Muscle layer of duodenum (tissue), 2 donors: Measurements from ENCODE around the gene MYO16.
"Not testable (repeated sequence)": the region's sequence is repeated elsewhere in the genome, so short reads cannot be mapped to it uniquely, and the experiment has no call there.

Experiments used
- H3K27ac ChIP-seq: one replicate; pipeline ENCODE4 v1.7.0; 2013; ENCODE audit warnings: mild to moderate bottlenecking, low read length
- H3K27me3 ChIP-seq: one replicate; pipeline ENCODE4 v1.7.0; 2013; ENCODE audit warnings: low read depth, mild to moderate bottlenecking, control low read depth, low read length
- H3K36me3 ChIP-seq, 2 donors: one replicate each; pipeline ENCODE4 v1.7.0; 2013; ENCODE audit warnings: low read length in 2 of 2, control low read depth in 1 of 2, mild to moderate bottlenecking in 1 of 2; ENCODE audit not compliant: insufficient read depth in 2 of 2, control insufficient read depth in 1 of 2
- H3K4me1 ChIP-seq, 2 donors: one replicate each; pipeline ENCODE4 v1.7.0; 2013; ENCODE audit warnings: low read length in 2 of 2, mild to moderate bottlenecking in 2 of 2, control low read depth in 1 of 2, moderate library complexity in 1 of 2; ENCODE audit not compliant: insufficient read depth in 2 of 2, control insufficient read depth in 1 of 2
- H3K4me3 ChIP-seq, 2 donors: one replicate each; pipeline ENCODE4 v1.7.0; 2013; ENCODE audit warnings: low read length in 2 of 2, low read depth in 1 of 2, mild to moderate bottlenecking in 1 of 2
- H3K9me3 ChIP-seq, 2 donors: one replicate each; pipeline ENCODE4 v1.7.0; 2013; ENCODE audit warnings: low read length in 2 of 2, control low read depth in 1 of 2, mild to moderate bottlenecking in 1 of 2; ENCODE audit not compliant: control insufficient read depth in 1 of 2
- donor health status: healthy.

The MYO16 gene

DNA sequence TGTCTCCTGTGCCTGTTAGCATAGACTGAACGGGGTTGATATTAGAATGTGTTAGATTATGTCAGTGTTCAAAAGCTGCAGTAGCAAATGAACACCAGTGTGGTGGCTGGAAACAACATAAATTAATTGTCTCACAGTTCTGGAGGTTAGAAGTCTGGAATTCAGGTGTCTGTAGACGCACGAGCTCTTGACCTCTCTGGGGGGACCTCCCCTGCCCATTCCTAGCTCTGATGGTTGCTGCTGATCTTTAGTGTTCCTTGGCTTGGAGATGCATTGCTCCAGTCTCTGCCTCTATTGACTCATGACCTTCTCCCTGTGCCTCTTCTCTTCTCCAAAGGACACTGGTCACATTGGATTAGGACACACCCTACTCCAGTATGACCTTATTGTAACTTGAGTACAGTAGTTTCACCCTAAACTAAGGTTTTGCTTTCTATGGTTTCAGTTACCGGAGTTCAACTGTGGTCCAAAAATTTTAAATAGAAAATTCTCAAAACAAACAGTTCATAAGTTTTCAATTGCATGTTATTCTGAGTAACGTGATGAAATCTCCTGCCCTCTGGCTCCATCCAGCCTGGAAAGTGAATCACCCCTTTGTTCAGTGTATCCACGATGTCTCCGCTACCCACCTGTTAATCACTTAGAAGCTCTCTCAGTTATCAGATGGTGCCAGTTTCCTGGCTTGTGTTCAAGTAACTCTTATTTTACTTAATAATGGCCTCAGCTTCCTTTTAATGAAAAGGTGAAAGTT lies 273.2 kb downstream of the MYO16 start:
- Histone ChIP-seq H3K4me1 (no peaks in the 10 kb centered on the region), H3K36me3 (no peaks in the 10 kb centered on the region), H3K27me3 (no peaks in the 10 kb centered on the region), H3K27ac (no peak overlapping the region), H3K9me3 (no peaks in the 10 kb centered on the region), H3K4me3 (no peak overlapping the region)

DNA sequence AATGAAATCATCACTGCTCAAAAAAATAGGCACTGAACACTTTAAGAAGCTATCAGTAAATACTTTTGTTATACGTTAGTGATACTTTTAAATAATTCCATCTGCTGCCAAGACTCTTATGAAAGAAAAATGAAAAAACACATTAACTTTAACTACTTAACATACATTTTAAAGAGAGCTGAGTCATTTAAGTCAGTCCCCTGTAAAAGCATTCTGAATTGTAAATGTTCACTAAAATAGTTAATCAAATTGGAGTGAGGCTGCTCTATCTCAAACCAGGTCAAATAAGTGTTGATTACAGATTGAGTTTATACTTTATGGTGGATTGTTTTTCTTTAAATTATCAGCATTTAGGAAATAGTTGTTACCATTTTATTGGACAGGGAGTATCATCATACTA lies 274.2 kb downstream of the MYO16 start:
- Histone ChIP-seq H3K27ac (no peak overlapping the region), H3K36me3 (no peaks in the 10 kb centered on the region), H3K4me3 (no peak overlapping the region), H3K27me3 (no peaks in the 10 kb centered on the region), H3K9me3 (no peaks in the 10 kb centered on the region), H3K4me1 (no peaks in the 10 kb centered on the region)

GRCh38 chr13:108911807-108912206 lies 282.4 kb downstream of the MYO16 start:
- Histone ChIP-seq H3K27me3 (no peaks in the 10 kb centered on the region), H3K27ac (no peak overlapping the region), H3K4me1 (peaks cover 13 to 15% of the 10 kb centered on the region in 2 donors), H3K4me3 (no peak overlapping the region), H3K36me3 (no peaks in the 10 kb centered on the region), H3K9me3 (no peaks in the 10 kb centered on the region)

DNA sequence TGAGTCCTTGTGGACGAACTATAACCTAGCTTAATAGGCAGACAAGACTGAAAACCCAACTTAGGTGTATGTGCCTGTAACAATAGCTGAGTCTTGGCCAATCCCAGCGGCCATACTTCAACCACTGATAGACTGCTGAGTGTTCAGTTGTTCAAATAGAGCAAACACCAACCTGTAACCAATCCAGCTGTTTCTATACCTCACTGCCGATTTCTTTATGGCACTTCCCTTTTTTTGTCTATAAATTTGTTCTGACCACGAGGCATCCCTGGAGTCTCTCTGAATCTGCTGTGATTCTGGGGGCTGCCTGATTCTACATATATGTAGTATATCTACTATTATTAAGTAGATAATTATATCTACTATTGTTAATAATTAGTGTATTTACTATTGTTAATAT lies 284.3 kb downstream of the MYO16 start:
- not testable (repeated sequence) for H3K27me3 ChIP-seq, H3K9me3 ChIP-seq, H3K4me3 ChIP-seq, H3K36me3 ChIP-seq, H3K27ac ChIP-seq
- peaks cover 13 to 15% of the 10 kb centered on the region in 2 donors for H3K4me1 ChIP-seq

DNA sequence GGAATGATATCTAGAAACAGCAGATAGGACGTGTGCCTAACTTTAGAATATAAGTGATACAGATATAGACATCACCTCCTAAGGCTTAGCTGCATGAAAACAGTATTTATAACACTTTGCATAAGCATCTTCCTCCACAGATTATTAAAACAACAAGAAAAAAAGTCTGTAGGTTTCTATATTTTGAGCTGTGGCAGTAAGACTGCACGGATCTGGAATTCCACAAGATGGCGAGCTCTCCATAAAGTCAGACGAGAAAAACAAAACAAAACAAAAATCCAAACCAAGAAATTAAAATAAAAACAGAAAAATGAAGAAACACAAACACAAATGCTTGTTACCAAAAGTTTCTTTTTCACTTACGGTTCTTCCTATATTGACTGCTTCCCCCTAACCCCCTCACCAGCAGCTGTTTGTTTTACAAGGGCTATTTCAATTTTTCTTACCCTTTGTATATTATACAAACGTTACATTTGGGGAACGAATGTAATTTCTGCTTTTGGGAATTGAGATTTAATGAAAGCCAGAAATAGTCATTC lies 285.8 kb downstream of the MYO16 start:
- Histone ChIP-seq H3K4me1 (peaks cover 13 to 15% of the 10 kb centered on the region in 2 donors), H3K27ac (peak overlapping the region; percentile 94), H3K4me3 (peak overlapping the region; percentile 20 to 53)

DNA sequence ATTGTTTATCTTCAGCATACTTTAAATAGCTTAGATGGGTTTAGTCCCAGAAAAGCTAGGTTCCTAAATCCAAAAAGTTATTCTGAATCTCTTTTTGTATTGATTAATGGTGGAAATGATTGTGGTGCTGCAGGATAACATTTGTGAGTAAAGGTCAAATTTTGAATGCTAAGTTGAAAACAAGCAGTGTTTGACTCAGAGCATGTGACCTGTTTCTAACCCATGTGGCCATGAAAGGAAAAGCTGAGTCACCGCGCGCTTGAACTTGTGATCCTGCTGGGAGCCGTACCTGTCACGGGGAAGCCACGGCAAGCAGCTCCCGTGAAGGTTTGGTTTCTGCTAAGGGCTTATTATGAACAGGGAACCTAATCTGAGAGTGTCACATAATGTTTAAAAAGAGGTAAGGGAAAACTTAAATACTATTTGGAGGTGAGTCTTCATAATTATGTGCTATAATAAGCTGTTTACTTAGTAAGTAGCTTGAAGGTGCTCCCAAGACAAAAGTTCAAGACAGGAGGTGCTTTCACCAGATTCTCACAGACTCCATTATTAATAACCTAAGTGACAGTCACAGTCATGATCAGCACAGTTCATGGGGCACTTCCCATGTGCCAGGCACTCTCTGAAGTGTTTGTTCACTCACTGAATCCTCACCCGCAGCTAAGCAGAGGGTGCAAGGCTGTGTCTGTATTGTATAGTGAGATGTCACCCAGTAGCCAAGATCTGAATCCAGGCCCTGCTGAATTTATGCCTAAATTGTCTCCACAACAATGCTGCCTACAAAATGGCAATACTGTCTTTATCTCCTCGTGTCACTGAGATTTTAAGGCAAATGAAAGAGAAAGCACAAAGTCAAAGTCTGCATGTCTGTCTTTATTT lies 286.5 kb downstream of the MYO16 start:
- Histone ChIP-seq H3K9me3 (no peaks in the 10 kb centered on the region), H3K36me3 (no peaks in the 10 kb centered on the region), H3K4me1 (peaks cover 13 to 15% of the 10 kb centered on the region in 2 donors), H3K4me3 (peak overlapping the region; percentile 20 to 53), H3K27me3 (no peaks in the 10 kb centered on the region), H3K27ac (peak overlapping the region; percentile 94)

More for the DNA sequence above, 285.8 kb downstream of the MYO16 start:
- Histone ChIP-seq H3K9me3 (no peaks in the 10 kb centered on the region), H3K36me3 (no peaks in the 10 kb centered on the region), H3K27me3 (no peaks in the 10 kb centered on the region)

DNA sequence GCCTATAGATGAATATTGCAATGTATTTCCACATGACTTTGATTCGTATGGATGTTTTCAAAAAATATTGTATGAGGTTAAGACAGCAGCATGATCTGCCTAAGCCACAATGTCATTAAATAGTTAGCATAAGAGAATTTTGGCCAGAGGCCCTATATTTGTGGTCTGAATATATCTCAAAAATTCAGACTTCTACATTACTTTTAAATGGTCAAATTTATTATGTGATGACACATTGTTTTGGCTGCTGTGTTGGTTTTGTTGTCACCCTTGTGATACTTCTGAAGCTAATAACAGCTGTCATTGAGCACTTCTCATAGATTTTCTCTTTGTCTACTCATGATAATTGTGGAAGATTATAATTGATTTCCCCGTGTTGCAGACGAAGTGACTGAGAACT lies 288.2 kb downstream of the MYO16 start:
- Histone ChIP-seq H3K4me3 (no peak overlapping the region), H3K36me3 (no peaks in the 10 kb centered on the region), H3K27ac (no peak overlapping the region), H3K4me1 (peaks cover 13 to 15% of the 10 kb centered on the region in 2 donors), H3K27me3 (no peaks in the 10 kb centered on the region), H3K9me3 (no peaks in the 10 kb centered on the region)

GRCh38 chr13:108919036-108919907 lies 289.9 kb downstream of the MYO16 start:
- Histone ChIP-seq H3K36me3 (no peaks in the 10 kb centered on the region), H3K9me3 (no peaks in the 10 kb centered on the region), H3K27ac (no peak overlapping the region), H3K27me3 (no peaks in the 10 kb centered on the region), H3K4me3 (no peak overlapping the region), H3K4me1 (peaks cover 13 to 14% of the 10 kb centered on the region in 2 donors)

GRCh38 chr13:108920137-108920536 lies 290.7 kb downstream of the MYO16 start:
- H3K9me3 ChIP-seq = no peaks in the 10 kb centered on the region
- no peaks in the 10 kb centered on the region for H3K36me3 ChIP-seq
- no peak overlapping the region for H3K27ac ChIP-seq

DNA sequence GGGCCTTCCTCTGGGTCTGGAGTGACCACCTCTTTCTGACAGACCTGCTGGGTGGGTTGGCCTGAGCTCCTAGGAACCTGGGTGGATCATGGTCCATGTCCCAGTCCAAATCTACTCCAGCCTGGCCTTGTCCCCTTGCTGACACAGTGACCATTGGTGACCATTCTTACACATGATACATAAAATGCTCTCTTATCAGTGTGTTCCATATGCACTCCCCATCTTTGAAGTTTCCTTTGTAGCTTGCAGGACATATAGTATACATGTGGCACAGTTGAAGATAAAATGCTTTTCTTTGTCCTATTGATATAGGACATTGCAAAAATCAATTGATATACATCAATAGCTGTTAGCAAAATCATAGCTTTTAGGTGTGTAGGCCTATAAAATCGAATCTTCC lies 291.8 kb downstream of the MYO16 start:
- H3K4me1 ChIP-seq = peaks cover under 1 to 1% of the 10 kb centered on the region in 2 donors
- H3K9me3 ChIP-seq = no peaks in the 10 kb centered on the region
- no peaks in the 10 kb centered on the region for H3K36me3 ChIP-seq
- no peak overlapping the region for H3K27ac ChIP-seq
- no peaks in the 10 kb centered on the region for H3K27me3 ChIP-seq
- no peak overlapping the region for H3K4me3 ChIP-seq

More at GRCh38 chr13:108920137-108920536, 290.7 kb downstream of the MYO16 start:
- Histone ChIP-seq H3K4me3 (no peak overlapping the region), H3K27me3 (no peaks in the 10 kb centered on the region), H3K4me1 (peaks cover 5 to 10% of the 10 kb centered on the region in 2 donors)
